ENCODE data around the gene POLR2E. TPM values are rescaled to one million over a fixed set of nuclear protein-coding genes. Genes with fewer than 3 reads are reported as not detected.

Gene POLR2E
- total RNA-seq, 1 experiment from 2014 or later, result 281 TPM

- H2AFZ ChIP-seq (ENCODE audit: low read depth, low read length, poor library complexity, severe bottlenecking), result no peak overlapping the region
- intact Hi-C loops (cut with micrococcal nuclease), result no loop called here
- no peak overlapping the region for H3K4me2 ChIP-seq (ENCODE audit: low read length)
- H4K20me1 ChIP-seq (ENCODE audit: insufficient read depth), result no peaks in the 10 kb centered on the region; the same call in 1 of the 2 replicates
- BruUV-seq (replicated peaks), result no TSS peak
- no peak for TF ChIP-seq EGR1 (IDR thresholded peaks at IDR 0.05; ENCODE audit: low read depth)
- TF ChIP-seq POLR2AphosphoS5 (IDR thresholded peaks at IDR 0.05; ENCODE audit: low read depth, low read length), result no peak
- TF ChIP-seq ZFX (IDR thresholded peaks at IDR 0.05), result no peak
- TF ChIP-seq SRF (IDR thresholded peaks at IDR 0.05; ENCODE audit: low read depth), result no peak
- TF ChIP-seq FOSL1 (IDR thresholded peaks at IDR 0.05; ENCODE audit: low read depth), result no peak
- no peak for TF ChIP-seq ATF3 (IDR thresholded peaks at IDR 0.05)
- TF ChIP-seq CTCF (IDR thresholded peaks at IDR 0.05 in 2 of 3, conservative IDR thresholded peaks at IDR 0.05 in 1 of 3; ENCODE audit: borderline replicate concordance in 1 of 3, insufficient read depth in 1 of 3, low read depth in 2 of 3, low read length in 2 of 3), result no peak
- no peak for TF ChIP-seq EZH2phosphoT487 (IDR thresholded peaks at IDR 0.05; ENCODE audit: borderline replicate concordance)
- TF ChIP-seq TCF7L2 (IDR thresholded peaks at IDR 0.05; ENCODE audit: borderline replicate concordance, extremely low read depth, insufficient read depth, insufficient read length), result no peak
- TF ChIP-seq SIN3A (IDR thresholded peaks at IDR 0.05; ENCODE audit: low read depth), result no peak
- no peak for TF ChIP-seq EZH2 (IDR thresholded peaks at IDR 0.05)
- TF ChIP-seq ZBTB33 (IDR thresholded peaks at IDR 0.05; ENCODE audit: extremely low read depth, insufficient replicate concordance, low read length), result no peak
- TF ChIP-seq REST (IDR thresholded peaks at IDR 0.05; ENCODE audit: low read depth), result no peak
- no peak for TF ChIP-seq MAX (IDR thresholded peaks at IDR 0.05)
- TF ChIP-seq SP1 (IDR thresholded peaks at IDR 0.05; ENCODE audit: low read depth), result no peak
- no peak for TF ChIP-seq RAD21 (IDR thresholded peaks at IDR 0.05; ENCODE audit: low read depth)
- no peak for TF ChIP-seq YY1 (IDR thresholded peaks at IDR 0.05; ENCODE audit: extremely low read depth, insufficient replicate concordance, low read depth, low read length)
- no peak for TF ChIP-seq ELF1 (IDR thresholded peaks at IDR 0.05; ENCODE audit: borderline replicate concordance, low read depth)
- TF ChIP-seq POLR2A (IDR thresholded peaks at IDR 0.05; ENCODE audit: borderline replicate concordance, extremely low read depth, insufficient read depth, insufficient read length), result no peak
- no peaks in the 10 kb centered on the region for H3K9me3 ChIP-seq (ENCODE audit: control insufficient read depth in 1 of 2, insufficient read depth in 1 of 2, low read depth in 1 of 2, low read length in 2 of 2)
- CTCF ChIA-PET, result no interaction called here
- DNase-seq (ENCODE audit: low read depth, low spot score) (no peak), ATAC-seq (no peak)
- POLR2A ChIA-PET, result interaction anchor here (0.8 kb wide), 1 partner anchor 27 kb away, joined by 3 read pairs; no protein-coding TSS in a partner anchor
- H3K9ac ChIP-seq (ENCODE audit: low read length), result no peak overlapping the region
- RAD21 ChIA-PET (ENCODE audit: low non-redundant PET in 1 of 2, low total read pairs in 2 of 2, uncharacterized antibody in 2 of 2, unreplicated experiment in 2 of 2), result no interaction called here
- peaks cover 47% of the 10 kb centered on the region for H3K79me2 ChIP-seq (ENCODE audit: insufficient read depth, low read length)
- peaks cover 24 to 48% of the 10 kb centered on the region in 2 experiments; a peak in 3 of 4 replicates for H3K36me3 ChIP-seq (ENCODE audit: control insufficient read depth in 1 of 2, insufficient read depth in 2 of 2, low read length in 2 of 2)
- H3K4me3 ChIP-seq (replicated peaks in 1 of 2; ENCODE audit: low read depth in 1 of 2, low read length in 2 of 2), result no peak overlapping the region
- peaks cover 9 to 17% of the 10 kb centered on the region in 2 experiments for H3K4me1 ChIP-seq (ENCODE audit: control insufficient read depth in 1 of 2, insufficient read depth in 2 of 2, low read length in 2 of 2)
- no peaks in the 10 kb centered on the region for H3K27me3 ChIP-seq (ENCODE audit: insufficient read depth, low read length)
- no peak overlapping the region for H3K27ac ChIP-seq (ENCODE audit: low read depth, low read length)
- H3K9me2 ChIP-seq (ENCODE audit: insufficient read depth), result no peaks in the 10 kb centered on the region
These were observed 3.5 kb downstream of the POLR2E start for GRCh38 chr19:1091544-1092175.
